GM19455 (cell line): ENCODE results near the gene BTBD18.
A peak's percentile ranks its signal among the peaks of the same experiment; 100 is the strongest.

Experiments
- ATAC-seq: cut with Tn5 transposase; IDR thresholded peaks from one replicate; pipeline ENCODE4 v1.9.1; 2021; ENCODE audit not compliant: unreplicated experiment

The BTBD18 gene

DNA sequence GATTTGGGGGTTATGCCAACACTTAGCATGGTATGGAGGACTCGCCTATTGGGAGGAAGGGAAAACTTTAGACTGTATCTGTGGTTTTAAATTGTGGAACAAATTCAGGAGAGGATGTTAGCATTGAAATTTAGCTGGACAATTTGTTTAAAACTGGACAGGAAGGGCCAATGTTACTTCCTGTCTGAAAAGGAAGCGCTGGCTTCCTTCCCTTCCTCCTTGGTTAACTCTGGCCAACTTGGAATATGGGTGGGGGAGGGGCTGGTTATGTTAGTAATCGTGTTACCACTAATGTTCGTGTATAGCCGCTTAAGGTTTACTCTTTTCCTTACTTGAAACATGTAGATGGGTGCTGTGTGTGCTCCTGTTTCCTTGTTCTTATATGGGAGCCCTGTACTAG is 23.9 kb upstream of the BTBD18 start:
- ATAC-seq: no peak

DNA sequence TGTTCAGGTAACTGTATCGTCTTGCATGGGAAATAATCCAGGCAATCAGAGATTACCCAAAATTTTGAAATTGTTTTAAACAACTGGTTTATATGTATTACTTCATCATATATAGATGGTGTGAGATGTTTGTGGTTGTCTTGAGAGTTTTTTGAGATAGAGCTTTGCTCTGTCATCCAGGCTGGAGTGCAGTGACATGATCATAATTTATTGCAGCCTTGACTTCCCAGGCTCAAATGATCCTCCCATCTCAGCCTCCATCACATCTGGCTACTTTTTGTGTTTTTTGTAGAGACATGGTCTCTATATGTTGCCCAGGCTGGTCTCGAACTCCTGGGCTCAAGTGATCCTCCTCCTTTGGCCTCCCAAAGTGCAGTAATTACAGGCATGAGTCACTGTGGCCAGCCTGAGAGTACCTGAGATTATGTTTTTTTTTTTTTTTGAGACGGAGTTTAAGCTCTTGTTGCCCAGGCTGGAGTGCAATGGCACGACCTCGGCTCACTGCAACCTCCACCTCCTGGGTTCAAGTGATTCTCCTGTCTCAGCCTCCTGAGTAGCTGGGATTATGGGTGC is 21.5 kb upstream of the BTBD18 start:
- no peak for ATAC-seq

DNA sequence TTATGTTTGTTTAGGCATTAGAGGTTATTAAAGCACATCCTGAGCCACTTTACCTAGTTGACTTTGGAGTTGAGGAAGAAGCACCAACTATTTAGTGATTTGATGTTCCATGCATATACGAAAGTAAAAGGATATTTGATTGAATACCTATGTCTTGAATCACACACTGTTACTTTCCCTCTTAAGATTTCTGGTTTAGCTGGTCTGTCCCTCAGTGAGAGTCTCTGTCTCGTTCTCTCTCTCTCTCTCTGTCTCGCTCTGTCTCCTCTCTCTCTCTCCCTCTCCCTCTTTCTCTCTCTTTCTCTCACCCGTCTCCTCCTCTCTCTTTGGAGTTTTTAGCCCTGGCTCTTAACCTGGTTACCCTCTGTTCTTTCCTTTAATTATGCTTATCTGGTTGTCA is 20.9 kb upstream of the BTBD18 start:
- ATAC-seq: no peak

DNA sequence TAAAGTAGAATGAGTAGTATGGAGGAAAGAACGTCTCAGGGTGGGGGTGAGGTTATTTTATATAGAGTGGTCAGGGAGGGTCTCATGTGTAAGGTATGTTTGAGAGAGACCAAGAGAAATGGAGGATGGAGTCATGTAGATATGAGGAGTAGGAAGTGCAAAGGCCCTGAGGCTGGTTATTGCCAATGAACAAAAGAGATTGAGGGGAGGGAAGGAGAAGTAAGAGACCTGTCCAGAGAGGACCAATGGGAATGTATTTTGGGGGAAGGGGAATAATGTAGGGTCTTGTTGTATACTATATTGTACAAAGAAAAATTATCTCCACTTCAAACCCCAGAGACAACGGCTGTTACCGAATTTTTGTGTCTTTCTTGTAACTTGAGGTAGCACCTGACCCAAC is 19.7 kb upstream of the BTBD18 start:
- ATAC-seq: no peak

DNA sequence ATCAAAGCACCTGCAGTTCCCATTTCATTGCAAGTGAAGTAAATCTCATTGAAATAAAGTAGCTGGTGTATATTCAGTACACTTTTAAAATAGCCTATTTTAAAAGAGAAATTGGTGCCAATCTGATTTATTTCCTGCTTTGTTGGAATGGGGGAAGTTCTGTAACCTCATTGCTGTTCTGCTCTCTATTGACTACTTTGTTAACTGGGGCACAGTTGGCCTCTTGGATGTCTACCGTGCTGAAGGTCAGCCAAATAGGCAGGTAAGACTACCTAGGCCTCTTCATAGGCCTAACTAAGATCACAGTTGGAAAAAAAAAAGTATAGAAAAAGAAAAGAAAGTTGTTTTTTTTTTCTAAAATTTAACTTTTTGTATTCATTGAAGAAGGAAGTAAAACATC is 19.2 kb upstream of the BTBD18 start:
- ATAC-seq: no peak

DNA sequence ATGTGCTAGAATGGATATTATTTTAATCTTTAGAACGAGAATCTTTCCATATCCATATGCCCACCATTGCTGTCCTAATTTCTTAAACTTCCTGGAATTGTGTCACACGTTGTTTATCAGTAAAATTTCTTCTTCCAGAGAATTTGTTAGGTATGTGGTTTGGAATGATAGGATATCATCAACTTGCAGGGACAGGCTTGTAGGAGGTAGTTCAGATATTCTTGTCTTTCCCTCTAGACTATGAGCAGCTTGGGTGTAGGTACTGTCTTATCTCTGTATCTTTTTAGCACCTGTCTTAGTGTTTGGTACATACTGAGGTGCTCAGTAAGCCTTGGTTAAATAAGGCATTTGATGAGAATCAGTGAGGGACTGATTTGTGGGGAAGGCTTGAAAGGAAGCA is 13.4 kb upstream of the BTBD18 start:
- ATAC-seq: no peak

DNA sequence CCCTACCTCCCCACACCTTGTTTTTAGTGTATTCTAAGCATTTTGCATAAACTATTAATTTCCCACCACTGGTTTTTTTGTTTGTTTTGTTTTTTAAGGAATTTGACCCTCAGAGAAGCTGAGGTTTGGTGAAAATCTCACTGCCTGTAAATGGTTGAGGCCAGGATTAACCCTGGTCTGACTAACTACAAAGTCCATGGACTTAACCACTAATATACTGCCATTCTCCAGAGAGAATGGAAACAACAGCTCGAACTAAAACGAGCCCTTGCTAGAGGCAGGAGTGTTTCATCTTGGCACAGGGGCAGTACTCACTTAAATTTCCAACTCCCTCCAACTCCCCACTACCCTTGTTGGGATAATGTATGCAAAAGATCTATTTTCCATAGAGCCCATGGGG is 12.9 kb upstream of the BTBD18 start:
- no peak for ATAC-seq

DNA sequence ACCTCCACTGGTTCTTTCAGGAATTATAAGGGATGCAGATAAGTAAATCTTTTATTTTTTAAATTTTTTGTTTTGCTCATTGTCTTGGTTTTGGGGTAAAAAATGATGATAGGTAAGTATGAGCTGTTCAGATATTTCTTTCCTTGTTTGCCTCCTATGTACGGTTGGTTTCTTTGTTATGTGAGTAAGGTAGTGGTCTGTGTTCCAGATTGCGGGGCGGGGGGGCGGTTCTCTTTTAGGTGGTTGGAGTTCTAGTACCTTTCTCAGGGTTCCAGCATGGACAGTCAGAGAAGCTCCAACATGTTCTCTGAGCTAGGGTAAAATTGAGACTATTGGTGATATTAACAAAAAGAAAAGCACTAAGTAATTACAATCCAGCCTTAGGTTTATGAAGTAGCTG is 12.4 kb upstream of the BTBD18 start:
- ATAC-seq: no peak

DNA sequence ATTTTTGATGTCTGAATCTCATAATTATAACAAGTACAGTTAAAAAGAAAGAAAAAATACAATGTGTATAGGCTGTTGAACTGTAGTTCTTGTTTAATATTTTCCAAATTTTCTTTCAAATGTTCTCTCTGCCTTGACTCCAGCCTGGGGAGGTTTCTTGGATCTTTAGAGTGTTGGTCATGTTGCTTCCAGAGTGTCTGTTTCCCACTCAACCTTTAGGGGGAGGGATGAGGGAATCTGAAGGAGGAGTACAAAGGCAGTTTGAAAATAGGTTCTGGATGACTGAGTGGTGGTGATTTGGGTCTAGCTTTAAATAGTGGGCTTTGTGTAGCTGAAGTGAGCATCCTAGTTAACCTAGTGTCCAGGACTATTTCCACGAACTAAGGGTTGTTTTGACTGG is 11.9 kb upstream of the BTBD18 start:
- ATAC-seq: no peak

DNA sequence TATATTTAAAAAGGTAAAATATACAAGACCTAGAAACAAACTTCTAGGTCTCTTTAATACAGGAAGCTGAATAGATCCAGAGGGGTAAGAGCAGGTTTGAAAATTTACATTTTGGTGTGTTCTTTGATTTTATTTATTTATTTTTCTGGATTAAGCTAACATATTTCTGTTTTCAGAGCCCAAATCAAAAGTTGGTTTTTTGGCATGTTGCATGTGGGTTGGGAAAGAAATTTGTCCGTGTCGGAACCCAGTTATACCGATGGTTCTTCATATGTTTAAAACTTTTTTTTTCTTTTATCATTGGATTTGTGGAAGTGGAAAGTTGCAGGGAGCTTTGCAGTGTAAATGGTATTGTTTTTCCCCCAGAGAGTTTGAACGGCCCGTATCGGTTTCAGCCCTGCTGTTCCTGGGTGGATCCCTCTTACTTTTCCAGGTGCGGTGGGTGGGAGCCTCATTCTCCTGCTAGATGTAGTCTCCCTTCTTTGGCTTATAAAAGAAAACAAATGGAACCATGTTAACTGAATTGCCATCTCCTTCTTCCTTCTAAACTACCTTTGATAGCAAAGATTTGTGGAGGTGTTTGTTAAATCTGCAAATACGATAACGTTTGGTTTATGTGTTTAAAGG is 10.7 kb upstream of the BTBD18 start:
- no peak for ATAC-seq

DNA sequence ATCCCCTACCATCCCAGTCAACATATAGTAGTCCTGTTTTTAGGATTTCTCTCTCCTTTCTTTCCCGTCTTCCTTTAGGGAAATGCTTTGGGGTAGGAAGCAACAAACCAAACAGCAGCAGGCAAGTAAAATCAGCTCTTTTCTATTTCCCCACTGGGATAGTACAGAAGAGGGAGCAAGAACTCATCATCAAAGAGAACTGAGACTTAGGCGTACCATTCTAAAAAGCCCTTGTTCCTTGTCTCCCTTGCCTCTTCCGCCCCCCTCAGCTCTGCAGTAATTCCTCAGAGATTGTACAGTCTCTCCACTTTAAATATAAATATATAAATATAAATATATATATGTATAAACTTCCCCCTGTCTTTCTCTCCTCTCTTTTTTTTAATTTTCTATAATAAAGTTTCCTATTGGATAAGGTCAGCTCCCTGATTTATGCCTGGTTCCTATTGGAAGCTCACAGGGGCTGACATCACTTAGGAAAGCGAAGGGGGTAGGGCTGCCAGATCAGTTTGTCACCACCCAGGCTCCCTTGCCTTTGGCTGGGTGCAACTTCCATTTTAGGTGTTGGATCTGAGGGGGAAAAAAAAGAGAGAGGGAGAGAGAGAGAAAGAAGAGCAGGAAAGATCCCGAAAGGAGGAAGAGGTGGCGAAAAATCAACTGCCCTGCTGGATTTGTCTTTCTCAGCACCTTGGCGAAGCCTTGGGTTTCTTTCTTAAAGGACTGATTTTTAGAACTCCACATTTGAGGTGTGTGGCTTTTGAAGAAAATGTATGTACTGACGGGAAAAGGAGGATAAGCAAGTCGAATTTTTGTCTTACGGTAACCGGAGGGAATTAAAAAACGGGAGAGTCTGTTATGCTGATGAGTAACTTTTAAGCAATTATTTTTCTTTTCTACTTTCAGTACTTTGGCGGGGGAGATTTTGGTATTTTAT is 9.9 kb upstream of the BTBD18 start, which contains the start of gene CTNND1:
Gene CTNND1, plus strand, starts transcription at position 502 of the 934 bp plus-strand sequence. CDS start 29,677 bp downstream, outside the sequence.
- peak; percentile 85 for ATAC-seq

DNA sequence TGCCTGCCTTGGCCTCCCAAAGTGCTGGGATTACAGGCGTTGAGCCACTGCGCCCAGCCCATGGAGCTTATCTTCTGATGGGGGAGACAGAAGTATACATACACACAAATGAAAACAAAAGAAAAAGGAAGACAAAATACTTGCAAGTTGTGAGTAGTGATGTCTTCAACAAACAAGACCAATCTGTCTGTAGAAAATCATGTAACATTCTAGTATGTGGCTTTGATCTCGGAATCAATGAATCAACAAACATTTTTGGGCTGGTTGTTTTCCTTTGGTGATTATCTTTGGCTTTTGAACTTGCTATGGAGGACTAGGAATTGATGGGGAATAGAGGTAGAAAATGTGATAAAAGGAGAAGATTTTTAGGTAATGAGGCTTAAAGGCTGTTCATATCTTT is 6.6 kb upstream of the BTBD18 start:
- no peak for ATAC-seq

DNA sequence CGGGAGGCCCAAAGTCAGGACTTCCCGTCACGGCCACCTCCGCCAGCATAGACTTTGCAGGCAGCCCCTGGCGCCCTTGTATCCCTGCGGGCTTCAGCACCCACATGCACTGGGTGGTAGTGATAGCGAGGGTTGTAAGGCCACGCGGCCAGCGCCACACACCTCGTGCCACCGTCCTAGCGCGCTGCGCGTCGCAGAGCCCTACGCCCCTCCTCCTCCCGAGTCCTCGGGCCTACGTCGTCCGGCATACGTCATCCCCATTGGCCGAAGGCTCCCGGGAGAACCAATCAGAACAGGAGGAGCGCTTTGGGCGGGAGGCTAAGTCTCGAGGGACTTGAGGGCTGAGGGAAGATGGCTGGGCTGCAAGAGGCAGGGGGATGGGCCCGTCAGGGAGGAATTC is 1.3 kb upstream of the BTBD18 start:
- no peak for ATAC-seq

DNA sequence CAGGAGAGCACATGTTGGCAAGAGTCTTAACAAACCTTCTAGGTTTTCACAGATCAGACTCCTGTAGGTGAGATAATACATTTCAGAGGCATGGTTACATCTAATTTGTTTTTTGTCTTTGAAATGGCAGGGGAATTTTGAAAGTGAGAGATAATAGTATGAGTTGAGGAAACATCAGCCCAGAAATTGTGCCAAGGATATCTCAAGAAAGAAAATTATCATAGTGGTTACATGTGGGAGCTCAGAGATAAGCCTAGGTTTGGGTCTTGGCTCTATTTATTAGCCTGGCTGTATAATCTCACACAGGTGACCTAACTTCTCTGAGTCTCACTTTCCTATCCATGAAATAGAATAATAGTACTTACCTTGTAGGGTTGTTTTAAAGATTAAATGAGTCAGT is 443 bp downstream of the BTBD18 start:
- no peak for ATAC-seq

DNA sequence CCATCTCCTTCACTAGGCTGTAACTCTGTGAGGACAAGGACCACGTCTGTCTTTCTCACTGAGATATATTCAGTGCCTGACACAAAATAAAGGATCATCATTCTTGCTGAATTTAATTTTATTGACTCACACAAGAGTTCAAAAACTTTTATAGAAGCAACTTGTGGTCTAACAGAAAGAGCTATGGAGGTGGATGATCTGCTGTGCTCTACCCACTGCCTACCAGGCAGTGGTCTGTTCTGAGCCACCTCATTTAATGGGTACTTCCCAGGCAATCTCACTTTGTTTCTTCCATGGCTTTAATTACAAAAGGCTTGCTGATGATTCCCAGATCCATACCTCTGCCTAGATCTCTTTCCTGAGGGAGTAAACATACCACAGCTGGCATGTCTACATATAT is 4.7 kb downstream of the BTBD18 start:
- ATAC-seq: no peak

DNA sequence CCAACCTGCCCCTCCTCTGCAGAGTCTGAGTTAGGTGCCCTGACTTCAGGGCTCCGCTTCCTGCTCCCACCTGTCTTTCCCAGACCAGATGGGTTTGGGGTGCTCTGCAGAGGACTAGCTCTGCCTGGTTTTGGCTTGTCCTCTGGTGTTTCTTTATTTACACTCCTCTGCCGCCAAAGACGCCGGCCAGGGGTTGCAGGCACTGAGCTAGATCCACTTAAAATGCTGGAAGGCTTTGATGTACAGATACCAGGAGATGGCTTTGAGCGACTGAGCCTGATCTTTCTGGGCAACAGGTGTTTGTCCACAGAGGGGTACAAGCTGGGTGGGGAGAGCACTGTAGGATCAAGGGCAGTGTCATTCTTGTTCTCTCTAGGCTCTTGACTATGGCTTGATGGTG is 6.4 kb downstream of the BTBD18 start:
- ATAC-seq: no peak

DNA sequence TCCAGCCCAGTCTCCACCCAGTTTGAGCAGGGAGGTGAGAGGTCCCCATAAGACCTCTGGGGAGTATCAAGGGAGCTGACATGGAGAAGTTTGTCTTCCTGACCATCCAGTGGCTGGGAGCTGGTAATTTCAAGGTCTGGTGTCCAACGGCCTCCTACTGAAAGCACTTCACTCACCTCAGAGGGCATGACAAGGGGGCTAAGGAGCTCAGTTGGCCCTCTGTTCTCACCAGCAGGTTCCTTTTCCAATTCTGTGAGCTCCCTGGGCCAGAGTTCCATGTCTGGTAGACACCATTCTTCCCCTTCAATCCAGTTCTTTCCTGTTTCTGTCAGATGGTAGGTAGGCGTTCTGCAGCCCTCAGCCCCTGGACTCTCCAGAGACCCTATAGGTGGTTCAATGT is 7.3 kb downstream of the BTBD18 start:
- no peak for ATAC-seq

DNA sequence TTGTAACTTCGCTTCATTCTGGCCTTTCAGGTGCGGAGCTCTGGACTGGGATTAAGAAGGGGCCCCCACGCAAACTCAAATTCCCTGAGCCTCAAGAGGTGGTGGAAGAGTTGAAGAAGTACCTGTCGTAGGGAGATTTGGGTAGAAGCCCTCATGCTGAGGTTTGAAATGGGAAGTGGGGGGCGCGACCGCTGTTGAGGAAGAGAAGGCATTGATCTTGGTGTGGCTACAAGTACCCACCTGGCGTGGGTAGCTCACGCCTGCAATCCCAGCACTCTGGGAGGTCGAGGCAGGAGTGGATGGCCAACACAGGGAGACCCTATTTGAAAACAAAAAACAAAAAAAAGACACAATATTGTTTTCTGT is 9.5 kb downstream of the BTBD18 start:
- no peak for ATAC-seq

DNA sequence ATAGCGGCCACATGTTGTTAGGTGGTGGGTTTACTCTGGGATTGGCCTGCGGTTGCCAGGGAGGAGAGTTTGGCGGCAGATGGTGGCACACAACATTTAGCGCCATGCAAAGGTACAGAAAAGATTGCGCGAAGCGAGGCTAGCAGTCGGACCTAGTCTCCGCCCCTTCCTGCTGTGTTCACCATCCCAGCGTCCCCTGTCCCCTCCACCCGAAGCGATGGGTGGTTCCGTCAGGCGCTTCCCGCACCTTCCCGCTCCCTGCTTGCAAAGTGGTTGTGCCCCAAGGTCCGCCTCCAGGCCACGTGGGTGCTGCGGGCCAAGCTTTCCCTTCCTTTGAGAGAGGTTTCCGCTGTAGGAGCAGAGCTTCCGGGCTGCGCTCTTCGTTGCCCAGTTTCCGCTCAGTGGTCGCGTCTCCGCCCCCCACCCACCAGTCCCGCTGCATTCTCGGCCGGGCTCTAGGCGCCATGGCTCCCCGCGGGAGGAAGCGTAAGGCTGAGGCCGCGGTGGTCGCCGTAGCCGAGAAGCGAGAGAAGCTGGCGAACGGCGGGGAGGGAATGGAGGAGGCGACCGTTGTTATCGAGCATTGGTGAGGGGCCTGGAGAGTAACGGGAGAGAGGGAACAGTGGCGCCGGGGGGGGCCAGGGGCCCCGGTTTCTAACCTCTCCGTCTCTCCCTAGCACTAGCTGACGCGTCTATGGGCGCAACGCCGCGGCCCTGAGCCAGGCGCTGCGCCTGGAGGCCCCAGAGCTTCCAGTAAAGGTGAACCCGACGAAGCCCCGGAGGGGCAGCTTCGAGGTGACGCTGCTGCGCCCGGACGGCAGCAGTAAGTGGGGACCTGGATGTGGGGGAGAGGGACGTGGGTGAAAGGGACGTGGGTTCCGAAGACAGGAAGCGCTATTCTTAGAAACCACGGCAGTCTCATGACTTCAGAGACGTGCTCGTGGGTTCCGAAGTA is 10.2 kb downstream of the BTBD18 start, which contains the start of gene SELENOH:
Gene SELENOH, plus strand, starts transcription at position 360 of the 955 bp plus-strand sequence. Its CDS starts 105 bp downstream, at position 465.
- ATAC-seq: peak; percentile 87

DNA sequence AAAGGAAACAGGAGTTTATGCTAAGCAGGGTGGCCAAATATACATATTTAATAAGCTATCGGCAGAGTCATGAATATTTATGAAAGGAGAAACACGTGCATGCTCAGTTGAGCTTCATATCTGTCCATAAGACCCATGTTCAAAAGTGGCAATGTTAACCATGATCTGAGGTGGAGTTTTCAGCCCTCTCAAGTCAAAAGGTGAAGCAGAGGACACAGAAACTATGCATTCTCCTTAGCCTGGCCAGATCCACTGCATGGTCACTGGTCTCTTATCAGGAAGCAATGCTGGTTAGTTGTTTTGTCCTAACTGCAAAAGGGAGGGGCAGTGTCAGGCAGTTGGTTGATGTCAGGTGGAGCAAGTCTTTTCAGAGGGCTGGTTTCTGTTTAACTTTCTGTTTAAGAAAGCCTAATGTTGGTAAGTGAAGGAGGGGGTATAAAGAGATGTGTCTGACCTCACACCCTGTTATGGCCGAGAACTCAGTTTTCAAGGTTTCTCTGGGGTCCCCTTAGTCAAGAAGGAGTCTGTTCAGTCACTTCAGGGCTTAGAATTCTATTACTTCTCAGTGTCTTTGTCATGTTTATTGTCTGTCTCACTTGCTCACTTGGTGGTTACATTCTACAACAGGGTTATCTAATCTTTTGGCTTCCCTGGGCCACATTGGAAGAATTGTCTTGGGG is 15.9 kb downstream of the BTBD18 start:
- no peak for ATAC-seq
